Loucy (cell line): ENCODE data around the gene SRGAP1.

Experiments used
- H2AFZ ChIP-seq: fragments of 200-600 bp; sonication (generic); 2 replicates; pipeline ENCODE4 v1.6.0; 2016; ENCODE audit warnings: antibody characterized with exemption, mild to moderate bottlenecking, low read length, moderate library complexity
- H3F3A ChIP-seq: fragments of 200-600 bp; 2 replicates; pipeline ENCODE4 v1.6.0; 2016; ENCODE audit warnings: antibody characterized with exemption, low read depth, mild to moderate bottlenecking
- H3K27me3 ChIP-seq: fragments of 200-600 bp; sonication (generic); 2 replicates; pipeline ENCODE4 v1.6.1; 2014; ENCODE audit warnings: low read length, mild to moderate bottlenecking; ENCODE audit not compliant: insufficient read depth, poor library complexity, severe bottlenecking
- H3K36me3 ChIP-seq: fragments of 200-600 bp; sonication (generic); 2 replicates; pipeline ENCODE4 v1.6.1; 2016; ENCODE audit warnings: low read length; ENCODE audit not compliant: insufficient read depth
- H3K4me1 ChIP-seq: fragments of 200-600 bp; sonication (generic); 2 replicates; pipeline ENCODE4 v1.5.1; 2014; ENCODE audit warnings: low read length, mild to moderate bottlenecking; ENCODE audit not compliant: insufficient read depth, poor library complexity, severe bottlenecking
- H3K4me2 ChIP-seq: fragments of 200-600 bp; sonication (generic); 2 replicates; pipeline ENCODE4 v1.6.0; 2014; ENCODE audit warnings: antibody characterized with exemption, low read length, low read depth, mild to moderate bottlenecking; ENCODE audit not compliant: poor library complexity, severe bottlenecking
- H3K4me3 ChIP-seq: fragments of 200-600 bp; sonication (generic); 2 replicates; pipeline ENCODE4 v1.5.1; 2014; ENCODE audit warnings: low read length, mild to moderate bottlenecking, mixed read lengths; ENCODE audit not compliant: poor library complexity, severe bottlenecking
- H3K79me2 ChIP-seq: fragments of 200-600 bp; sonication (generic); 2 replicates; pipeline ENCODE4 v1.6.1; 2014; ENCODE audit warnings: low read length; ENCODE audit not compliant: insufficient read depth
- H3K9ac ChIP-seq: fragments of 200-600 bp; sonication (generic); 2 replicates; pipeline ENCODE4 v1.6.0; 2014; ENCODE audit warnings: mild to moderate bottlenecking, low read depth, low read length, moderate library complexity; ENCODE audit not compliant: poor library complexity, severe bottlenecking
- H3K9me2 ChIP-seq: fragments of 200-600 bp; sonication (generic); replicated peaks from 2 replicates; pipeline ENCODE4 v1.6.1; 2016; ENCODE audit warnings: low read depth, low read length, mixed read lengths
- H3K9me3 ChIP-seq: fragments of 200-600 bp; sonication (generic); 2 replicates; pipeline ENCODE4 v1.6.1; 2014; ENCODE audit warnings: mild to moderate bottlenecking, antibody characterized with exemption, low read length, low read depth; ENCODE audit not compliant: insufficient read depth
- H4K20me1 ChIP-seq: fragments of 200-600 bp; sonication (generic); 2 replicates; pipeline ENCODE4 v1.6.0; 2014; ENCODE audit warnings: antibody characterized with exemption, low read length, mild to moderate bottlenecking; ENCODE audit not compliant: insufficient read depth, poor library complexity, severe bottlenecking
- EZH2phosphoT487 ChIP-seq: fragments of 200-600 bp; IDR thresholded peaks from 2 replicates; pipeline ENCODE4 v1.6.1; 2018; ENCODE audit warnings: antibody characterized with exemption, mild to moderate bottlenecking, moderate library complexity, borderline replicate concordance
- TF ChIP-seq, protein P1 (sequence below): fragments of 200-600 bp; sonication (generic); conservative IDR thresholded peaks from 2 replicates; pipeline ENCODE4 v1.5.1; 2014; ENCODE audit warnings: mild to moderate bottlenecking, antibody characterized with exemption, low read length

Gene SRGAP1

GRCh38 chr12:63864454-63864706, 19.9 kb downstream of the SRGAP1 start:
- Histone ChIP-seq H3K9me3 (no peaks in the 10 kb centered on the region), H3K27me3 (no peaks in the 10 kb centered on the region), H3K4me3 (no peak overlapping the region), H3F3A (no peaks in the 10 kb centered on the region), H3K9me2 (no peaks in the 10 kb centered on the region), H3K79me2 (no peaks in the 10 kb centered on the region), H3K4me1 (no peaks in the 10 kb centered on the region), H3K36me3 (no peaks in the 10 kb centered on the region), H2AFZ (no peak overlapping the region), H3K9ac (no peak overlapping the region), H3K4me2 (no peak overlapping the region), H4K20me1 (no peaks in the 10 kb centered on the region)
- no peak for TF ChIP-seq EZH2phosphoT487
- TF ChIP-seq, protein P1, sequence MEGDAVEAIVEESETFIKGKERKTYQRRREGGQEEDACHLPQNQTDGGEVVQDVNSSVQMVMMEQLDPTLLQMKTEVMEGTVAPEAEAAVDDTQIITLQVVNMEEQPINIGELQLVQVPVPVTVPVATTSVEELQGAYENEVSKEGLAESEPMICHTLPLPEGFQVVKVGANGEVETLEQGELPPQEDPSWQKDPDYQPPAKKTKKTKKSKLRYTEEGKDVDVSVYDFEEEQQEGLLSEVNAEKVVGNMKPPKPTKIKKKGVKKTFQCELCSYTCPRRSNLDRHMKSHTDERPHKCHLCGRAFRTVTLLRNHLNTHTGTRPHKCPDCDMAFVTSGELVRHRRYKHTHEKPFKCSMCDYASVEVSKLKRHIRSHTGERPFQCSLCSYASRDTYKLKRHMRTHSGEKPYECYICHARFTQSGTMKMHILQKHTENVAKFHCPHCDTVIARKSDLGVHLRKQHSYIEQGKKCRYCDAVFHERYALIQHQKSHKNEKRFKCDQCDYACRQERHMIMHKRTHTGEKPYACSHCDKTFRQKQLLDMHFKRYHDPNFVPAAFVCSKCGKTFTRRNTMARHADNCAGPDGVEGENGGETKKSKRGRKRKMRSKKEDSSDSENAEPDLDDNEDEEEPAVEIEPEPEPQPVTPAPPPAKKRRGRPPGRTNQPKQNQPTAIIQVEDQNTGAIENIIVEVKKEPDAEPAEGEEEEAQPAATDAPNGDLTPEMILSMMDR, result no peak

DNA sequence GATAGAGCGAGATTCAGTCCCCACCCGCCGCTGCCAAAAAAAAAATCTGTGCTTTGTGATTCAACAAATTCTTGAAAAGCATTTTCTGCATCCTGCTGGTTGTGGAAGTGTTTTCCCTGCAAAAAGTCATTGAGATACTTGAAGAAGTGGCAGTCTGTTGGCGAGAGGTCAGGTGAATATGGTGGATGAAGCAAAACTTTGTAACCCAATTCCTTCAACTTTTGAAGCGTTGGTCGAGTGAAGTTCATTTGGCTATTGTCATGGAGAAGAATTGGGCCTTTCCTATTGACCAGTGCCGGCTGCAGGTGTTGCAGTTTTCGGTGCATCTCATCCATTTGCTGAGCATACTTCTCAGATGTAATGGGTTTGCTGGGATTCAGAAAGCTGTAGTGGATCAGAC, 20.9 kb downstream of the SRGAP1 start:
- Histone ChIP-seq H2AFZ (no peak overlapping the region), H3F3A (no peaks in the 10 kb centered on the region), H3K9ac (no peak overlapping the region), H3K79me2 (no peaks in the 10 kb centered on the region), H3K4me1 (no peaks in the 10 kb centered on the region), H3K4me2 (no peak overlapping the region), H3K4me3 (no peak overlapping the region), H4K20me1 (no peaks in the 10 kb centered on the region), H3K9me2 (no peaks in the 10 kb centered on the region), H3K36me3 (no peaks in the 10 kb centered on the region), H3K27me3 (no peaks in the 10 kb centered on the region), H3K9me3 (no peaks in the 10 kb centered on the region)
- no peak for TF ChIP-seq EZH2phosphoT487
- TF ChIP-seq, protein P1, result no peak

DNA sequence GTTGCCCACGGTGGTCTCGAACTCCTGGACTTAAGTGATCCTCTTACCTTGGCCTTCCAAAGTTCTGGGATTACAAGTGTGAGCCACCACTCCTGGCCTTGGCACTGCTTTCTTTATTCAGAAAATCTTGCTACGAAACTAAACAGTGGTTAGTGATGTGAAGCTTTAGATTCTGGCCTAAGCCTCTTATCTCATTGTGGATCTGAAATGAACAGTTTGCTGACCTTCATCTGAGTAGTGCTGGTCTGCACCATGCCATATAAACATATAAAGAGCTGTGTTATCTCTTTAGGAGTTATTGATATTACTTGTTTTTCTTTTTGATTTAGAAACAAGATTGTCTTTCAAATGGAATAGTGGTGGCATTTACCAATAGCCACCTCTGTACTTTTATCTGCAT, 22.6 kb downstream of the SRGAP1 start:
- Histone ChIP-seq H2AFZ (no peak overlapping the region), H3K4me2 (no peak overlapping the region), H3F3A (no peaks in the 10 kb centered on the region), H3K79me2 (no peaks in the 10 kb centered on the region), H3K4me3 (no peak overlapping the region), H4K20me1 (no peaks in the 10 kb centered on the region), H3K9ac (no peak overlapping the region), H3K9me2 (no peaks in the 10 kb centered on the region), H3K4me1 (no peaks in the 10 kb centered on the region), H3K9me3 (no peaks in the 10 kb centered on the region), H3K27me3 (no peaks in the 10 kb centered on the region), H3K36me3 (no peaks in the 10 kb centered on the region)
- TF ChIP-seq, protein P1, result no peak
- no peak for TF ChIP-seq EZH2phosphoT487
